SK-MEL-5 (cell line): Measurements from ENCODE around the gene CACNB4. TPM values are rescaled to one million over a fixed set of nuclear protein-coding genes. Genes with fewer than 3 reads are reported as not detected.
"Not testable (repeated sequence)": the region's sequence is repeated elsewhere in the genome, so short reads cannot be mapped to it uniquely, and the experiment has no call there.

Source experiments
- DNase-seq: peaks from one replicate; pipeline ENCODE4 v3.0.0-alpha.2; 2016; ENCODE audit warnings: low read depth, low spot score
- in situ Hi-C: cut with HindIII; loops from 2 replicates; pipeline ENCODE4 v1.10.0; 2016; ENCODE audit warnings: low sequenced_read_pairs, high pct_unique_total_duplicates, low pct_unique_long_range_greater_than_20kb
- total RNA-seq: library from RNA; depleted of rRNA; stranded (reverse); fragments of >200 nt; shearing (Covaris generic); gene quantifications from 2 replicates; pipeline ENCODE4 v1.2.3, GENCODE V29; 2014

CACNB4 gene
- total RNA-seq, 1 experiment from 2014 or later, result 0.29 TPM

- in situ Hi-C loops, result no loop called here
- DNase-seq, result no peak
Observed at GRCh38 chr2:152005607-152006006, 93.2 kb downstream of the CACNB4 start.

GRCh38 chr2:152003283-152003682, 95.6 kb downstream of the CACNB4 start:
- DNase-seq, in situ Hi-C loops: not testable (repeated sequence)

- DNase-seq, result peak; percentile 75
- in situ Hi-C loops, result no loop called here
Observed at GRCh38 chr2:151999053-151999452, 99.8 kb downstream of the CACNB4 start.

- no peak for DNase-seq
- in situ Hi-C loops, result no loop called here
Observed at GRCh38 chr2:151996243-151997003, 102.4 kb downstream of the CACNB4 start.

- DNase-seq, result no peak
- in situ Hi-C loops, result no loop called here
Observed at GRCh38 chr2:151995161-151995557, 103.7 kb downstream of the CACNB4 start.

- DNase-seq, in situ Hi-C loops: not testable (repeated sequence)
Observed at GRCh38 chr2:151994178-151994577, 104.7 kb downstream of the CACNB4 start.

GRCh38 chr2:151991010-151991409, 107.8 kb downstream of the CACNB4 start:
- in situ Hi-C loops, result no loop called here
- no peak for DNase-seq

GRCh38 chr2:151989378-151989777, 109.5 kb downstream of the CACNB4 start:
- in situ Hi-C loops, result no loop called here
- no peak for DNase-seq

GRCh38 chr2:151987484-151987883, 111.4 kb downstream of the CACNB4 start:
- DNase-seq, result no peak
- in situ Hi-C loops, result no loop called here

GRCh38 chr2:151984424-151985083, 114.3 kb downstream of the CACNB4 start:
- in situ Hi-C loops, result no loop called here
- no peak for DNase-seq

GRCh38 chr2:151983221-151983620, 115.6 kb downstream of the CACNB4 start:
- DNase-seq, result no peak
- in situ Hi-C loops, result no loop called here

- in situ Hi-C loops, result no loop called here
- DNase-seq, result no peak
Observed at GRCh38 chr2:151981886-151982285, 117.0 kb downstream of the CACNB4 start.

- in situ Hi-C loops, result no loop called here
- DNase-seq, result no peak
Observed at GRCh38 chr2:151979694-151980093, 119.2 kb downstream of the CACNB4 start.

GRCh38 chr2:151978709-151979108, 120.1 kb downstream of the CACNB4 start:
- in situ Hi-C loops, result no loop called here
- no peak for DNase-seq

- in situ Hi-C loops, result no loop called here
- DNase-seq, result no peak
Observed at GRCh38 chr2:151977631-151978030, 121.2 kb downstream of the CACNB4 start.

- no peak for DNase-seq
- in situ Hi-C loops, result no loop called here
Observed at GRCh38 chr2:151976945-151977353, 121.9 kb downstream of the CACNB4 start.

GRCh38 chr2:151975460-151976414, 123.1 kb downstream of the CACNB4 start:
- DNase-seq, result no peak
- in situ Hi-C loops, result no loop called here

GRCh38 chr2:151974988-151975387, 123.9 kb downstream of the CACNB4 start:
- in situ Hi-C loops, result no loop called here

More at GRCh38 chr2:151974988-151975387, 123.9 kb downstream of the CACNB4 start:
- DNase-seq, result no peak
